Tibial nerve (tissue), 3 donors: ENCODE results near the gene BCR.

Experiments
- POLR2A ChIP-seq, 2 donors: fragments of 450-650 bp; IDR thresholded peaks; one replicate each; pipeline ENCODE4 v1.6.1; 2017; ENCODE audit warnings: antibody characterized with exemption in 2 of 2, mild to moderate bottlenecking in 2 of 2, moderate library complexity in 2 of 2
- TF ChIP-seq, protein P1 (sequence below), 5 experiments: fragments of 200-600 bp in 3 of 5; fragments of 450-650 bp in 2 of 5; sonication (generic) in 3 of 5; IDR thresholded peaks; one replicate each; pipeline ENCODE4 v1.5.1; 2016 to 2019; ENCODE audit warnings: antibody characterized with exemption in 5 of 5, mild to moderate bottlenecking in 3 of 5, moderate library complexity in 2 of 5

DNA sequence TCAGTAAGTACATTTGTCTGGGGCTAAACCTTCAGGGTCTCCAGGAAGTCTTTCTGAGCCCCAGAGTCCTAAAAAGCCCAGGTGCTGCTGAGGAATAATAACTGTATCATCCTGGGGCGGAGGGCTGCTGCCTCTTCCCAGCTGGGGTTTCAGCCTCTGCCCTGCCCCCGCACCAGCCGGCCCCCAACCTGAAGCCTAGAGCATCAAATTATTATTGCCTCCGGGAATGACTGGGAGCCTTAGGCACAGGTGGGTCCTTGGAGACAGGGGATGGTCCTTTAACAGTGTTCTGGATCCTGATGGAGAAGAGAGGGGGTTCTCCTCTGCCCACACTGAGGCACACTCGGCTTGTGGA lies 64.4 kb downstream of the BCR start:
- TF ChIP-seq, protein P1, sequence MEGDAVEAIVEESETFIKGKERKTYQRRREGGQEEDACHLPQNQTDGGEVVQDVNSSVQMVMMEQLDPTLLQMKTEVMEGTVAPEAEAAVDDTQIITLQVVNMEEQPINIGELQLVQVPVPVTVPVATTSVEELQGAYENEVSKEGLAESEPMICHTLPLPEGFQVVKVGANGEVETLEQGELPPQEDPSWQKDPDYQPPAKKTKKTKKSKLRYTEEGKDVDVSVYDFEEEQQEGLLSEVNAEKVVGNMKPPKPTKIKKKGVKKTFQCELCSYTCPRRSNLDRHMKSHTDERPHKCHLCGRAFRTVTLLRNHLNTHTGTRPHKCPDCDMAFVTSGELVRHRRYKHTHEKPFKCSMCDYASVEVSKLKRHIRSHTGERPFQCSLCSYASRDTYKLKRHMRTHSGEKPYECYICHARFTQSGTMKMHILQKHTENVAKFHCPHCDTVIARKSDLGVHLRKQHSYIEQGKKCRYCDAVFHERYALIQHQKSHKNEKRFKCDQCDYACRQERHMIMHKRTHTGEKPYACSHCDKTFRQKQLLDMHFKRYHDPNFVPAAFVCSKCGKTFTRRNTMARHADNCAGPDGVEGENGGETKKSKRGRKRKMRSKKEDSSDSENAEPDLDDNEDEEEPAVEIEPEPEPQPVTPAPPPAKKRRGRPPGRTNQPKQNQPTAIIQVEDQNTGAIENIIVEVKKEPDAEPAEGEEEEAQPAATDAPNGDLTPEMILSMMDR (IDR thresholded peaks at IDR 0.05): no peak
- TF ChIP-seq POLR2A (IDR thresholded peaks at IDR 0.05): no peak
